ENCODE data around the gene TNFRSF8. TPM values are rescaled to one million over a fixed set of nuclear protein-coding genes. Genes with fewer than 3 reads are reported as not detected.

Gene TNFRSF8
- total RNA-seq, 4 donors from 2014 or later, result 0.18 to 1.2 (median 0.76) TPM; not detected in 1

DNA sequence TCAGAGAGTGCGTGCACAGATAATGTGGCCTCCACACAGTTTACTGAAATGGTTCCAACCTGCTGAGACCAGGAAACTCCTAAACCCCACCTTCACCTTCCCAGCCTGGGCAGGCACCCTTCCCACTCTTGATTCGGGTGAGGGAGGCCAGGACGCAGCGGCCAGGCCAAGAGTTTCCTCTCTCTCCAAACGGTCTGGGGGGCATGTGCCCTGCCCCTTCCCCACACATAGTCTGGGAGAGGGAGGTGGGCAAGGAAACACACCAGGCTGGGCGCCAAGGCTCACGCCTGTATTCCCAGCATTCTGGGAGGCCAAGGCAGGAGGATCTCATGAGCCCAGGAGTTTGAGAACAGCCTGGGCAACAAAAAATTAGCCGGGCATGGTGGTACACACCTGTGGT is 9.6 kb downstream of the TNFRSF8 start:
- 20 to 100% methylated on average over 1 to 2 of the region's 8 CpGs for WGBS, 2 donors
- DNase-seq, result no peak

DNA sequence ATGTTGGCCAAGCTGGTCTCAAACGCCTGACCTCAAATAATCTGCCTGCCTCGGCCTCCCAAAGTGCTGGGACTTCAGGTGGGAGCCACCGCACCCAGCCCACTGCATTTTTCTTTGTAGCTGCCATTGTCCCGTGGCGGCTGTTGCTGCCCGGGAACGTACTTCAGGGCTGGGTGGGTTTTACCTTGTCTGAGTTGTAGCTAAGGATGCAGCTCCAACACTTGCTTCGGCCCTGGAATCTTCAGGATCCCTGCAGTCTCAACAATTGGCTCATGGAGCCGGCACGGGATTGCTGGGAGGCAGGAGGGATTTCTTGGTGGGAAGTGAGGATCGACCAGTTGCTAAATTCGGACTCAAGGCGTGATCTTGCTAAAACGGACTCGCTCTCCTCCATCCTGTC is 10.7 kb downstream of the TNFRSF8 start:
- no peaks in the 10 kb centered on the region for H3K4me1 ChIP-seq
- no peaks in the 10 kb centered on the region for H3K9me3 ChIP-seq
- no peak overlapping the region for H3K27ac ChIP-seq
- H3K27me3 ChIP-seq, result peaks cover 0 to 78% (median 0%) of the 10 kb centered on the region in 4 donors
- intact Hi-C loops (cut with DNase I), result no loop called here
- no peak for DNase-seq
- TF ChIP-seq POLR2A (IDR thresholded peaks at IDR 0.05), result no peak
- TF ChIP-seq, protein P1, sequence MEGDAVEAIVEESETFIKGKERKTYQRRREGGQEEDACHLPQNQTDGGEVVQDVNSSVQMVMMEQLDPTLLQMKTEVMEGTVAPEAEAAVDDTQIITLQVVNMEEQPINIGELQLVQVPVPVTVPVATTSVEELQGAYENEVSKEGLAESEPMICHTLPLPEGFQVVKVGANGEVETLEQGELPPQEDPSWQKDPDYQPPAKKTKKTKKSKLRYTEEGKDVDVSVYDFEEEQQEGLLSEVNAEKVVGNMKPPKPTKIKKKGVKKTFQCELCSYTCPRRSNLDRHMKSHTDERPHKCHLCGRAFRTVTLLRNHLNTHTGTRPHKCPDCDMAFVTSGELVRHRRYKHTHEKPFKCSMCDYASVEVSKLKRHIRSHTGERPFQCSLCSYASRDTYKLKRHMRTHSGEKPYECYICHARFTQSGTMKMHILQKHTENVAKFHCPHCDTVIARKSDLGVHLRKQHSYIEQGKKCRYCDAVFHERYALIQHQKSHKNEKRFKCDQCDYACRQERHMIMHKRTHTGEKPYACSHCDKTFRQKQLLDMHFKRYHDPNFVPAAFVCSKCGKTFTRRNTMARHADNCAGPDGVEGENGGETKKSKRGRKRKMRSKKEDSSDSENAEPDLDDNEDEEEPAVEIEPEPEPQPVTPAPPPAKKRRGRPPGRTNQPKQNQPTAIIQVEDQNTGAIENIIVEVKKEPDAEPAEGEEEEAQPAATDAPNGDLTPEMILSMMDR (IDR thresholded peaks at IDR 0.05), result no peak
- H3K36me3 ChIP-seq, result no peaks in the 10 kb centered on the region
- H3K4me3 ChIP-seq, result no peak overlapping the region
- 85 to 86% methylated on average over 9 to 13 of the region's 15 CpGs for WGBS, 2 donors

More for the DNA sequence above, 9.6 kb downstream of the TNFRSF8 start:
- intact Hi-C loops (cut with DNase I), result no loop called here
- Histone ChIP-seq H3K27me3 (peaks cover 0 to 78% (median 0%) of the 10 kb centered on the region in 4 donors), H3K4me3 (no peak overlapping the region), H3K27ac (no peak overlapping the region), H3K4me1 (peaks cover 0 to 9% (median 6%) of the 10 kb centered on the region in 3 donors), H3K9me3 (no peaks in the 10 kb centered on the region), H3K36me3 (no peaks in the 10 kb centered on the region)
- TF ChIP-seq POLR2A (IDR thresholded peaks at IDR 0.05), result no peak
- TF ChIP-seq, protein P1 (IDR thresholded peaks at IDR 0.05), result no peak

DNA sequence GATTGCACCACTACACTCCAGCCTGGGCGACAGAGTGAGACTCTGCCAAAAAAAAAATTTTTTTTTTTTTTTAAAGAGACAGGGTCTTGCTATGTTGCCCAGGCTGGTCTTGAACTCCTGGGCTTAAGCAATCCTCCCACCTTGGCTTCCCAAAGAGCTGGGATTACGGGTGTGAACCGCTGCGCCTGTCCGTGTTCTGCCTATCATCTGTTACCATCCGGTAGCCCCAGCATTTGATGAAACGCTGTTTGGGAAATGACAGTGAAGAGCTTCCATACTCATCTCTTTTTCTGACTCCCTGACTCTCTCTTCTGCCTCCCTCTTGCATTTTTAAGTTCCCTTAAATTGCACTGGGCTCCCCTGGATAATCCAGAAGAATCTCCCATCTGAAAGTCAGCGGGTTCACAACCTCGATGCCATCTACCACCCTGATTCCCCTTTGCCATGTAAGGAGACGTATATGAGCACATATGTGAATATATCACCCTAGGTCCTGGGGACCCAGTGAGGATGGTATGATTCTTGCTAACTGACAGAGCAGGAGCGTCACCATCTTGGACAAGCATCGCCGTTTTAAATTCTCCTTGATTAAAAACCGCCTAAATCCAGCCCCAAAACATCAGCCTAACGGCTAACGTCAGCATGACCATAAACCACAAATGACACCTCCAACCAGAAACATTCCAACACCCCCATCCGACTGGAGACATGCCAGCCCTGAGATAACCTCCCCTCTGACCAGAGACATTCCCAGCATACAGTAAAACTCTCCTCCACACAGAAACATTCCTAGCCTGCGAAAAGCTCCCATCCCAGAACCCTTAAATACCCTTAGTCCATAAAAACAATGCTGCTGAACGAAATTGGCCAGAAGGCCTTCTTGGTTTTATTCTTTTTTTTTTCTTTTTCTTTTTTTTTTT is 12.4 kb downstream of the TNFRSF8 start:
- H3K27me3 ChIP-seq, result peaks cover 0 to 79% (median 0%) of the 10 kb centered on the region in 4 donors
- TF ChIP-seq, protein P1 (IDR thresholded peaks at IDR 0.05), result no peak
- TF ChIP-seq POLR2A (IDR thresholded peaks at IDR 0.05), result no peak
- no peaks in the 10 kb centered on the region for H3K36me3 ChIP-seq
- intact Hi-C loops (cut with DNase I), result no loop called here
- H3K4me1 ChIP-seq, result peaks cover 0 to 8% (median 4%) of the 10 kb centered on the region in 3 donors
- H3K4me3 ChIP-seq, result no peak overlapping the region
- no peak for DNase-seq
- no peaks in the 10 kb centered on the region for H3K9me3 ChIP-seq
- WGBS, 2 donors, result 68 to 75% methylated on average over 18 to 19 of the region's 19 CpGs
- no peak overlapping the region for H3K27ac ChIP-seq

DNA sequence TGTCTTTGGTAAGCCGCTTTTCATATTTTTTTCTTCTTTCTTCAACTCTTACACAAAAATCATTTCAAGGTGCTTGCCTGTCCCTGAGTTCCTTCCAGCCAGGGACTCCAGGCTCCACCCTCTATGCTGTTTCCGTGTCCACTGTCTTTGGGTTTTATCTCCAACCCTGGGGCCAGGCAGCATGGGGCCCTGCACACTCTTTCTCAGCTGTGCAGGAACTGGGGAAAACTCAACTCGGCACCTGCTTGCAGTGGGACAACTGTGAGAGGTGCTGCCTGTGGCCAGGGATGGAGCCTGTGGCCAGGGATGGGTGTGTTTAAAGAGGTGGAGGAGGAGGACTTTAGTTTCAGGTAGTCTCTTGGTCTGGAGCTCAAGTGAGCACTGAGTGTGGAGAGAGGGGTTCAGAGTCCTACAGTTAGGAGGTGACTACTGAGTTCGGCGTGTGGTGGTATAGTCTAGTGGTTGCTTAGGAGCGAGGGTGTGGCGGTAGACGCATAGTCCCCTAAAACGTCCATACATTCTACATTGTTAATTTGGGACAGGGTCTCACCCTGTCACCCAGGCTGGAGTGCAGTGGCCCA is 13.4 kb downstream of the TNFRSF8 start:
- Histone ChIP-seq H3K4me3 (no peak overlapping the region), H3K27ac (no peak overlapping the region), H3K4me1 (peaks cover 0 to 8% (median 4%) of the 10 kb centered on the region in 3 donors), H3K27me3 (peaks cover 0 to 77% (median 0%) of the 10 kb centered on the region in 4 donors), H3K9me3 (no peaks in the 10 kb centered on the region), H3K36me3 (no peaks in the 10 kb centered on the region)
- no peak for DNase-seq
- intact Hi-C loops (cut with DNase I), result no loop called here
- TF ChIP-seq, protein P1 (IDR thresholded peaks at IDR 0.05), result no peak
- no peak for TF ChIP-seq POLR2A (IDR thresholded peaks at IDR 0.05)
- 78 to 80% methylated on average over 8 to 9 of the region's 9 CpGs for WGBS, 2 donors

DNA sequence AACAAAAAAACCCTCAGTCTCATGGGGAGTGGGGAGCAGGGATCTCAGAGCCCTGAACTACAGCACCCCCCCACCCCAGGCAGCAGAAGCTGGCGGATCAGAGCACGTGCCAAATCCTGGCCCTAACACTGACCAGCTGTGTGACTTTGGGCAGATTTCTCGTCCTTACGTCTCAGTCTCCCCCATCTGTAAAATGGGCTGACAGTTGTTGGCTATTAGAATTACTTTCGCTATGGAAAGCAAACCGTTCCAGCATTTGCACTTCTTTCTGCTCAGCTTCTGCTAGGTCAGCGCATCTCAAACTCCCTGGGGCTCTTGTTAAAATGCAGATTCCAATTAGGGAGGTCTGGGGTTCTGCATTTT is 15.5 kb downstream of the TNFRSF8 start:
- no peak for TF ChIP-seq POLR2A (IDR thresholded peaks at IDR 0.05)
- TF ChIP-seq, protein P1 (IDR thresholded peaks at IDR 0.05), result no peak
- H3K4me3 ChIP-seq, result no peak overlapping the region
- WGBS, 2 donors, result 62 to 81% methylated on average over 5 to 7 of the region's 7 CpGs
- H3K27ac ChIP-seq, result no peak overlapping the region
- peaks cover 0 to 59% (median 0%) of the 10 kb centered on the region in 4 donors for H3K27me3 ChIP-seq
- H3K9me3 ChIP-seq, result peaks cover 0 to 10% (median 0%) of the 10 kb centered on the region in 3 donors
- H3K36me3 ChIP-seq, result no peaks in the 10 kb centered on the region
- intact Hi-C loops (cut with DNase I), result no loop called here
- H3K4me1 ChIP-seq, result peaks cover 0 to 8% (median 4%) of the 10 kb centered on the region in 3 donors
- no peak for DNase-seq

All from esophagus squamous epithelium (tissue), 5 donors.